ENCODE data around the gene KCTD13.
"Not testable (repeated sequence)": the region's sequence is repeated elsewhere in the genome, so short reads cannot be mapped to it uniquely, and the experiment has no call there.

Gene KCTD13

DNA sequence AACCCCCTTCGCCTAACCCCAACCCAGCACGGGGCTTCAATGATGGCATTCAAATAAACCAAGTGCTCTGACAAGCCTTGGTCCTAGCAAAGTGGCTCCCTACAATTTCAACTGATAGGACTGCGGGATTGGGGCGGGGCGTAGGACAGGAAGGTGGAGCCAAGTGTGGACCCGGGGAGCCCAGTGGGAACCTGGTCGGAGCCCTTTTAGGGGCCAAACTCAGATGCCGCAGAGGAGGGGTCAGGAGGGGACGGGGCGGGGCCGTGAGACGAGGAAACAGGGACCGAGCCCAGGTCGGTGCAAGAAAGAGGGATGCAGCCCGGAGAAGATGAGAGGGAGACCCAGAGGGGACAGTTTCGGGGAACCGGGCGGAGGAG, 49.8 kb downstream of the KCTD13 start:
- Histone ChIP-seq H3K9me3 (ENCODE audit: control insufficient read depth, low read length) (no peaks in the 10 kb centered on the region), H3K9ac (no peak overlapping the region), H3K4me2 (ENCODE audit: low read length) (no peak overlapping the region), H3K27me3 (ENCODE audit: control insufficient read depth, insufficient read depth, low read length) (no peaks in the 10 kb centered on the region), H3K4me1 (no peaks in the 10 kb centered on the region), H2AFZ (no peak overlapping the region), H3K27ac (no peak overlapping the region), H3K79me2 (no peaks in the 10 kb centered on the region), H3K4me3 (ENCODE audit: low read depth, low read length) (no peak overlapping the region), H3K36me3 (ENCODE audit: control insufficient read depth, insufficient read depth, low read length) (no peaks in the 10 kb centered on the region)
- TF ChIP-seq, protein P1, sequence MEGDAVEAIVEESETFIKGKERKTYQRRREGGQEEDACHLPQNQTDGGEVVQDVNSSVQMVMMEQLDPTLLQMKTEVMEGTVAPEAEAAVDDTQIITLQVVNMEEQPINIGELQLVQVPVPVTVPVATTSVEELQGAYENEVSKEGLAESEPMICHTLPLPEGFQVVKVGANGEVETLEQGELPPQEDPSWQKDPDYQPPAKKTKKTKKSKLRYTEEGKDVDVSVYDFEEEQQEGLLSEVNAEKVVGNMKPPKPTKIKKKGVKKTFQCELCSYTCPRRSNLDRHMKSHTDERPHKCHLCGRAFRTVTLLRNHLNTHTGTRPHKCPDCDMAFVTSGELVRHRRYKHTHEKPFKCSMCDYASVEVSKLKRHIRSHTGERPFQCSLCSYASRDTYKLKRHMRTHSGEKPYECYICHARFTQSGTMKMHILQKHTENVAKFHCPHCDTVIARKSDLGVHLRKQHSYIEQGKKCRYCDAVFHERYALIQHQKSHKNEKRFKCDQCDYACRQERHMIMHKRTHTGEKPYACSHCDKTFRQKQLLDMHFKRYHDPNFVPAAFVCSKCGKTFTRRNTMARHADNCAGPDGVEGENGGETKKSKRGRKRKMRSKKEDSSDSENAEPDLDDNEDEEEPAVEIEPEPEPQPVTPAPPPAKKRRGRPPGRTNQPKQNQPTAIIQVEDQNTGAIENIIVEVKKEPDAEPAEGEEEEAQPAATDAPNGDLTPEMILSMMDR (IDR thresholded peaks at IDR 0.05) = no peak

DNA sequence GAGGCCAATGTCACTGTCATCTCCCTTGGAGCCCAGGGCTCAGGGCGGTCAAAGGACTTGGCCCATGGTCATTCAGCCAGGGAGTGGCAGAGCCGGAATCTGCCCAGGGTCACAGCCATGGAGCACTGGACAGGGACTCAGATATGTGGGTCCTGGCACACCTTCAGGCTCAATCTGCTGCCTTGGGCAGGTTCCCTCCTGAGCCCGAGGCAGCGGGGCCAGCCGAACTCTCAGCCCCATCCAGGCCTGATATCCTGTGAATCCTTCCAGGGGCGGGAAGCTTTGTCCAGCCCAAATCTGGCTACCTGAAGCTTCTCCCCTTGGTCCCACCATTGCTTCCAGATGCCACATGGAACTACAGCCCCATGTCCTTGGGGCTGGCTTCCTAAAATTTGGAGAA, 50.8 kb downstream of the KCTD13 start:
- H3K4me3 ChIP-seq (ENCODE audit: low read depth, low read length) = no peak overlapping the region
- no peaks in the 10 kb centered on the region for H3K4me1 ChIP-seq
- no peaks in the 10 kb centered on the region for H3K79me2 ChIP-seq
- H2AFZ ChIP-seq = no peak overlapping the region
- no peaks in the 10 kb centered on the region for H3K36me3 ChIP-seq (ENCODE audit: control insufficient read depth, insufficient read depth, low read length)
- no peaks in the 10 kb centered on the region for H3K9me3 ChIP-seq (ENCODE audit: control insufficient read depth, low read length)
- H3K27me3 ChIP-seq (ENCODE audit: control insufficient read depth, insufficient read depth, low read length) = no peaks in the 10 kb centered on the region
- H3K9ac ChIP-seq = no peak overlapping the region
- no peak overlapping the region for H3K27ac ChIP-seq
- TF ChIP-seq, protein P1 (IDR thresholded peaks at IDR 0.05) = no peak
- no peak overlapping the region for H3K4me2 ChIP-seq (ENCODE audit: low read length)

DNA sequence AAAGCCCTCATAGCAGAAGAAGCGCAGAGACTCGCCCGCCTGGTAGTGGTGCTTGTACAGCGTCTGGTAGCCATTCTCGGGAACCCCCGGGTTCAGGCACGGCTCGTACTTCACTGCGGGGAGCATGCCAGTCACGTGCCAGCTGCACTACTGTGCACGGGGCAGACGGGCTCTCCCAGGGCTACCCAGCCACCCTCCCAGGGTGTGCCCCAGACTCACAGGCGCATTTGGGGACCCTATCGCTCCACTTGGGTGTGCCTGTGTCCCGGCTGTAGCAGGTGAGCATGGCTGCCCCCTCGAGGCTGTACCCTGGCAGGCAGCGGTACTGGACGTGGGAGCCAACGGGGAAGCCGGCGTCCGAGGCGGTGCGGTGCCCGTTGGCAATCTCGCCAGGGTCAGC, 52.7 kb downstream of the KCTD13 start:
- H3K9ac ChIP-seq = no peak overlapping the region
- no peaks in the 10 kb centered on the region for H3K79me2 ChIP-seq
- H2AFZ ChIP-seq = no peak overlapping the region
- H3K9me3 ChIP-seq (ENCODE audit: control insufficient read depth, low read length) = no peaks in the 10 kb centered on the region
- H3K27ac ChIP-seq = no peak overlapping the region
- TF ChIP-seq, protein P1 (IDR thresholded peaks at IDR 0.05) = no peak
- H3K27me3 ChIP-seq (ENCODE audit: control insufficient read depth, insufficient read depth, low read length) = no peaks in the 10 kb centered on the region
- no peak overlapping the region for H3K4me3 ChIP-seq (ENCODE audit: low read depth, low read length)
- no peaks in the 10 kb centered on the region for H3K4me1 ChIP-seq
- H3K36me3 ChIP-seq (ENCODE audit: control insufficient read depth, insufficient read depth, low read length) = no peaks in the 10 kb centered on the region
- no peak overlapping the region for H3K4me2 ChIP-seq (ENCODE audit: low read length)

DNA sequence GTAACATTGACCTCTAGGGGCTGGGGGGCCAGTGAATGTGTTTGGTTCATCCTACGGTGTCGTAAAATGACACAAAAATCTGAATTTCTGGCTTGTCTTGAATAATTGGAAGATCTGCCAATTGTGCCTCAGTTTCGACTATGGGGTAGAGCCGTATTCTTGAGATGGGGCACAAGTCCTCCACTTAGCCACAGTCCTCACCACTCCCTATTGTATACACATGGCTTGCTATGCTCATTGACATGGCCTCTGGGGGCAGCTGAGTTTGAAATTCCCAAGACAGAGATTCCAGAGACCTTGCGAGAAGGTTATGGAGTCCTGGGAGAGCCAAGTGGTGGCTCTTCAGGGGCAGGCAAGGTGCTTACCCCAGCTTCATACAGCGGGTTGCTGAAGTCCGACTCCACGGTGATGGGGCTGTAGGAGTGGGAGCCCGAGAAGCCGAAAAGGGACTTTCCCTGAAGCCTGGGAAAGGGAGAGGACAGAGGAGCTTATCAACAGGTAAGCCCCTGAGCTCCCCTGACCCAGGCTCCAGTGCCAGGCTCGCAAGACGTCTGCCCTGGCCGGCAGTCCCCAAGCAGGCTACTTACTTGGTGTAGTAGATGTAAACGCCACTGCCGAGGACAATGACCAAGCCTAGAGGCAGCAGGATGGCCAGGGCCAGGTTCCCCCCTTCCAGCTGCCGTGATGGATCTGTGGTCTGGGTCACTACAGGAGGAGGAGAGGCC, 54.0 kb downstream of the KCTD13 start:
- no peaks in the 10 kb centered on the region for H3K36me3 ChIP-seq (ENCODE audit: control insufficient read depth, insufficient read depth, low read length)
- H3K27me3 ChIP-seq (ENCODE audit: control insufficient read depth, insufficient read depth, low read length) = no peaks in the 10 kb centered on the region
- no peak overlapping the region for H3K9ac ChIP-seq
- H2AFZ ChIP-seq = no peak overlapping the region
- H3K4me2 ChIP-seq (ENCODE audit: low read length) = no peak overlapping the region
- H3K9me3 ChIP-seq (ENCODE audit: control insufficient read depth, low read length) = no peaks in the 10 kb centered on the region
- no peak overlapping the region for H3K4me3 ChIP-seq (ENCODE audit: low read depth, low read length)
- H3K27ac ChIP-seq = no peak overlapping the region
- no peaks in the 10 kb centered on the region for H3K79me2 ChIP-seq
- H3K4me1 ChIP-seq = no peaks in the 10 kb centered on the region
- TF ChIP-seq, protein P1 (IDR thresholded peaks at IDR 0.05) = no peak

DNA sequence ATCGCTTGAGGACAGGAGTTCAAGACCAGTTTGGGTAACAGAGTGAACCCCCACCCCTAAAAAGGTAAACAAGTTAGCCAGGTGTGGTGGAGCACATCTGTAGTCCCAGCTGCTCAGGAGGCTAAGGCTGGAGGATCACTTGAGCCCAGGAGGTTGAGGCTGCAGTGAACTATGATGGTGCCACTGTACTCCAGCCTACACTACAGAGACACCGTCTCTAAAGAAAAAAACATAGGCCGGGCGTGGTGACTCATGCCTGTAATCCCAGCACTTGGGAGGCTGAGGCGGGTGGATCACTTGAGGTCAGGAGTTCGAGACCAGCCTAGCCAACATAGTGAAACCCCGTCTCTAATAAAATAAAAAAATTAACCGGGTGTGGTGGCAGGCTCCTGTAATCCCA, 57.0 kb downstream of the KCTD13 start:
- not testable (repeated sequence) for H3K79me2 ChIP-seq; H3K27me3 ChIP-seq (ENCODE audit: control insufficient read depth, insufficient read depth, low read length); H3K9ac ChIP-seq; H3K4me2 ChIP-seq (ENCODE audit: low read length); H3K4me1 ChIP-seq; H3K36me3 ChIP-seq (ENCODE audit: control insufficient read depth, insufficient read depth, low read length); H3K9me3 ChIP-seq (ENCODE audit: control insufficient read depth, low read length); H3K4me3 ChIP-seq (ENCODE audit: low read depth, low read length); H3K27ac ChIP-seq; H2AFZ ChIP-seq
